Gastrocnemius medialis (tissue), 4 donors: ENCODE data around the gene SND1.

Experiments
- POLR2A ChIP-seq, 2 donors: fragments of 450-650 bp; IDR thresholded peaks; one replicate each; pipeline ENCODE4 v1.6.1; 2017; ENCODE audit warnings: antibody characterized with exemption in 2 of 2, mild to moderate bottlenecking in 2 of 2, moderate library complexity in 2 of 2
- TF ChIP-seq, protein P1 (sequence below), 5 experiments: fragments of 450-650 bp in 3 of 5; fragments of 200-600 bp in 2 of 5; sonication (generic) in 2 of 5; IDR thresholded peaks in 4 of 5; conservative IDR thresholded peaks in 1 of 5; 1 replicate in 4 of 5; 2 replicates in 1 of 5; pipeline ENCODE4 v1.5.1; 2016 to 2019; ENCODE audit warnings: antibody characterized with exemption in 5 of 5, mild to moderate bottlenecking in 3 of 5, moderate library complexity in 3 of 5

GRCh38 chr7:127683776-127684681 is 32.0 kb downstream of the SND1 start:
- TF ChIP-seq POLR2A (IDR thresholded peaks at IDR 0.05), result no peak
- TF ChIP-seq, protein P1, sequence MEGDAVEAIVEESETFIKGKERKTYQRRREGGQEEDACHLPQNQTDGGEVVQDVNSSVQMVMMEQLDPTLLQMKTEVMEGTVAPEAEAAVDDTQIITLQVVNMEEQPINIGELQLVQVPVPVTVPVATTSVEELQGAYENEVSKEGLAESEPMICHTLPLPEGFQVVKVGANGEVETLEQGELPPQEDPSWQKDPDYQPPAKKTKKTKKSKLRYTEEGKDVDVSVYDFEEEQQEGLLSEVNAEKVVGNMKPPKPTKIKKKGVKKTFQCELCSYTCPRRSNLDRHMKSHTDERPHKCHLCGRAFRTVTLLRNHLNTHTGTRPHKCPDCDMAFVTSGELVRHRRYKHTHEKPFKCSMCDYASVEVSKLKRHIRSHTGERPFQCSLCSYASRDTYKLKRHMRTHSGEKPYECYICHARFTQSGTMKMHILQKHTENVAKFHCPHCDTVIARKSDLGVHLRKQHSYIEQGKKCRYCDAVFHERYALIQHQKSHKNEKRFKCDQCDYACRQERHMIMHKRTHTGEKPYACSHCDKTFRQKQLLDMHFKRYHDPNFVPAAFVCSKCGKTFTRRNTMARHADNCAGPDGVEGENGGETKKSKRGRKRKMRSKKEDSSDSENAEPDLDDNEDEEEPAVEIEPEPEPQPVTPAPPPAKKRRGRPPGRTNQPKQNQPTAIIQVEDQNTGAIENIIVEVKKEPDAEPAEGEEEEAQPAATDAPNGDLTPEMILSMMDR (IDR thresholded peaks at IDR 0.05 in 4 of 5, conservative IDR thresholded peaks at IDR 0.05 in 1 of 5), result no peak
